ENCODE results near the gene AFTPH. TPM values are rescaled to one million over a fixed set of nuclear protein-coding genes. Genes with fewer than 3 reads are reported as not detected.

AFTPH gene
- total RNA-seq, 1 experiment from 2014 or later, result 14.9 TPM

DNA sequence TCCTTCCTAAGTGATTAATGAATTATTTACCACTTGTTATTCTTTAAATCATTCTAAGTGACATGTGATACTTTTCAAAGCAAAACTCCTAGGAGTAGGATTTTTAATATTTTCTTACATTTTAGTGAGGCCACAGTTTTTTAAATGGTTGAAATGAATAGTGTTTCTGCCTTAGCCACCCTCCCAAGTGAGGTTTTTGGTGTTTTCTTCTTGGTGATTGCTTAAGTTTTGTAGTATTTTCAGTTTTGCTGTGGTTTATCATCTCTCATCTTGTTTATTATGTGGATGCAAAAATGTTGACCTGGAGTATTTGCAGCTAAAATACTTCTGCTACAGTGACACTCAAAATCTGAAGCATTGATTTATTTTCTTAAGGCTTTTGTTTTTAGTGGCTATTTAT, 9.8 kb downstream of the AFTPH start (continued):
- no peak for TF ChIP-seq FOXP4 (CRISPR knock-in tag; IDR thresholded peaks at IDR 0.05)
- TF ChIP-seq SOX15 (CRISPR knock-in tag; IDR thresholded peaks at IDR 0.05), result no peak
- TF ChIP-seq HMGXB4 (CRISPR knock-in tag; IDR thresholded peaks at IDR 0.05), result no peak
- no peak for TF ChIP-seq ESRRA (CRISPR knock-in tag; IDR thresholded peaks at IDR 0.05; ENCODE audit: borderline replicate concordance)
- no peak for TF ChIP-seq ZNF219 (CRISPR knock-in tag; IDR thresholded peaks at IDR 0.05; ENCODE audit: borderline replicate concordance)
- no peak for TF ChIP-seq HMGA2 (CRISPR knock-in tag; IDR thresholded peaks at IDR 0.05)

DNA sequence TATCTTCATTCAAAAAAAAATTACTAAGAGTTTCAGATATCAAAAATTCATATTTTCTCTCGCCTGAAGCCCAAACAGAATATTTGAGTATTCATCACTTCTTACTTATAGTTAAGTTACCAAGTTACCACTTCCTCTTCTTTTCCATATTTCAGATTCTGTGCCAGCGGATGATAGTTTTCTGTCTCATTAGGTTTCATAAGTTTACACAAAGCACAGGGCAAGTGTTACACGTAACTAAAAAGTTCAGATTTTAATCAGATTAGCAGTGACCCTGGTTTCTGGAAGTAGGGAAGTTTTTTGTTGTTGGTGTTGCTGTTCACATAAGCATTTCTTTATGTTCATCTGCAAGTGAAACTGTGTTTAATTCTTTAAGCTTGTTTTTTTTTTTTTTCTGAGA, 10.2 kb downstream of the AFTPH start:
- H3K9me3 Mint-ChIP-seq, result no peaks in the 10 kb centered on the region
- ChIA-PET CTCF (no interaction called here), POLR2A (no interaction called here)
- H3K4me3 Mint-ChIP-seq, result no peak overlapping the region
- no peaks in the 10 kb centered on the region for H3K27me3 Mint-ChIP-seq (ENCODE audit: low read depth)
- H3K27ac Mint-ChIP-seq, result no peak overlapping the region
- TF ChIP-seq, protein P1, sequence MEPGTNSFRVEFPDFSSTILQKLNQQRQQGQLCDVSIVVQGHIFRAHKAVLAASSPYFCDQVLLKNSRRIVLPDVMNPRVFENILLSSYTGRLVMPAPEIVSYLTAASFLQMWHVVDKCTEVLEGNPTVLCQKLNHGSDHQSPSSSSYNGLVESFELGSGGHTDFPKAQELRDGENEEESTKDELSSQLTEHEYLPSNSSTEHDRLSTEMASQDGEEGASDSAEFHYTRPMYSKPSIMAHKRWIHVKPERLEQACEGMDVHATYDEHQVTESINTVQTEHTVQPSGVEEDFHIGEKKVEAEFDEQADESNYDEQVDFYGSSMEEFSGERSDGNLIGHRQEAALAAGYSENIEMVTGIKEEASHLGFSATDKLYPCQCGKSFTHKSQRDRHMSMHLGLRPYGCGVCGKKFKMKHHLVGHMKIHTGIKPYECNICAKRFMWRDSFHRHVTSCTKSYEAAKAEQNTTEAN (CRISPR knock-in tag; IDR thresholded peaks at IDR 0.05), result no peak
- TF ChIP-seq E2F1 (CRISPR knock-in tag; IDR thresholded peaks at IDR 0.05) (no peak), RORB (CRISPR knock-in tag; IDR thresholded peaks at IDR 0.05) (no peak), ZNF423 (CRISPR knock-in tag; IDR thresholded peaks at IDR 0.05) (no peak), SP1 (CRISPR knock-in tag; conservative IDR thresholded peaks at IDR 0.05) (no peak)
- H3K4me1 Mint-ChIP-seq, result peaks cover 9% of the 10 kb centered on the region
- ATAC-seq (no peak), DNase-seq (ENCODE audit: low spot score) (no peak)
- H3K36me3 Mint-ChIP-seq, result no peaks in the 10 kb centered on the region

- DNase-seq (ENCODE audit: low spot score), result no peak
- Mint-ChIP-seq H3K36me3 (no peaks in the 10 kb centered on the region), H3K27ac (no peak overlapping the region), H3K4me1 (peaks cover 13% of the 10 kb centered on the region), H3K27me3 (ENCODE audit: low read depth) (no peaks in the 10 kb centered on the region), H3K9me3 (no peaks in the 10 kb centered on the region), H3K4me3 (no peak overlapping the region)
- CTCF ChIA-PET, result no interaction called here
- no peak for ATAC-seq
- POLR2A ChIA-PET, result no interaction called here
- TF ChIP-seq E2F1 (CRISPR knock-in tag; IDR thresholded peaks at IDR 0.05), result no peak
- TF ChIP-seq, protein P2, sequence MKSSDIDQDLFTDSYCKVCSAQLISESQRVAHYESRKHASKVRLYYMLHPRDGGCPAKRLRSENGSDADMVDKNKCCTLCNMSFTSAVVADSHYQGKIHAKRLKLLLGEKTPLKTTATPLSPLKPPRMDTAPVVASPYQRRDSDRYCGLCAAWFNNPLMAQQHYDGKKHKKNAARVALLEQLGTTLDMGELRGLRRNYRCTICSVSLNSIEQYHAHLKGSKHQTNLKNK (CRISPR knock-in tag; IDR thresholded peaks at IDR 0.05), result no peak
- TF ChIP-seq, protein P3, sequence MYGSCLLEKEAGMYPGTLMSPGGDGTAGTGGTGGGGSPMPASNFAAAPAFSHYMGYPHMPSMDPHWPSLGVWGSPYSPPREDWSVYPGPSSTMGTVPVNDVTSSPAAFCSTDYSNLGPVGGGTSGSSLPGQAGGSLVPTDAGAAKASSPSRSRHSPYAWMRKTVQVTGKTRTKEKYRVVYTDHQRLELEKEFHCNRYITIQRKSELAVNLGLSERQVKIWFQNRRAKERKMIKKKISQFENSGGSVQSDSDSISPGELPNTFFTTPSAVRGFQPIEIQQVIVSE (CRISPR knock-in tag; IDR thresholded peaks at IDR 0.05; ENCODE audit: borderline replicate concordance), result no peak
- TF ChIP-seq ZNF396 (CRISPR knock-in tag; IDR thresholded peaks at IDR 0.05; ENCODE audit: borderline replicate concordance), result no peak
- TF ChIP-seq OVOL2 (CRISPR knock-in tag; IDR thresholded peaks at IDR 0.05; ENCODE audit: borderline replicate concordance), result no peak
- TF ChIP-seq USF2 (CRISPR knock-in tag; IDR thresholded peaks at IDR 0.05), result no peak
- TF ChIP-seq, protein P4, sequence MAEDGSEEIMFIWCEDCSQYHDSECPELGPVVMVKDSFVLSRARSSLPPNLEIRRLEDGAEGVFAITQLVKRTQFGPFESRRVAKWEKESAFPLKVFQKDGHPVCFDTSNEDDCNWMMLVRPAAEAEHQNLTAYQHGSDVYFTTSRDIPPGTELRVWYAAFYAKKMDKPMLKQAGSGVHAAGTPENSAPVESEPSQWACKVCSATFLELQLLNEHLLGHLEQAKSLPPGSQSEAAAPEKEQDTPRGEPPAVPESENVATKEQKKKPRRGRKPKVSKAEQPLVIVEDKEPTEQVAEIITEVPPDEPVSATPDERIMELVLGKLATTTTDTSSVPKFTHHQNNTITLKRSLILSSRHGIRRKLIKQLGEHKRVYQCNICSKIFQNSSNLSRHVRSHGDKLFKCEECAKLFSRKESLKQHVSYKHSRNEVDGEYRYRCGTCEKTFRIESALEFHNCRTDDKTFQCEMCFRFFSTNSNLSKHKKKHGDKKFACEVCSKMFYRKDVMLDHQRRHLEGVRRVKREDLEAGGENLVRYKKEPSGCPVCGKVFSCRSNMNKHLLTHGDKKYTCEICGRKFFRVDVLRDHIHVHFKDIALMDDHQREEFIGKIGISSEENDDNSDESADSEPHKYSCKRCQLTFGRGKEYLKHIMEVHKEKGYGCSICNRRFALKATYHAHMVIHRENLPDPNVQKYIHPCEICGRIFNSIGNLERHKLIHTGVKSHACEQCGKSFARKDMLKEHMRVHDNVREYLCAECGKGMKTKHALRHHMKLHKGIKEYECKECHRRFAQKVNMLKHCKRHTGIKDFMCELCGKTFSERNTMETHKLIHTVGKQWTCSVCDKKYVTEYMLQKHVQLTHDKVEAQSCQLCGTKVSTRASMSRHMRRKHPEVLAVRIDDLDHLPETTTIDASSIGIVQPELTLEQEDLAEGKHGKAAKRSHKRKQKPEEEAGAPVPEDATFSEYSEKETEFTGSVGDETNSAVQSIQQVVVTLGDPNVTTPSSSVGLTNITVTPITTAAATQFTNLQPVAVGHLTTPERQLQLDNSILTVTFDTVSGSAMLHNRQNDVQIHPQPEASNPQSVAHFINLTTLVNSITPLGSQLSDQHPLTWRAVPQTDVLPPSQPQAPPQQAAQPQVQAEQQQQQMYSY (CRISPR knock-in tag; IDR thresholded peaks at IDR 0.05), result no peak
- no peak for TF ChIP-seq ATF2 (CRISPR knock-in tag; IDR thresholded peaks at IDR 0.05; ENCODE audit: borderline replicate concordance, low read depth)
Measured at GRCh38 chr2:64535024-64535423, 10.9 kb downstream of the AFTPH start.
